GM12892 (cell line): ENCODE results near the gene DENND2C.
A peak's percentile ranks its signal among the peaks of the same experiment; 100 is the strongest.
"Not testable (repeated sequence)": the region's sequence is repeated elsewhere in the genome, so short reads cannot be mapped to it uniquely, and the experiment has no call there.

Experiments
- DNase-seq: peaks from one replicate; pipeline ENCODE4 v3.0.0; 2011; ENCODE audit not compliant: insufficient read length
- FAIRE-seq: peaks from 2 replicates; lab custom pipeline; 2011; peaks lifted over from hg19 to GRCh38; lab: Jason Lieb, UNC
- POLR2A ChIP-seq: IDR thresholded peaks from 2 replicates; pipeline ENCODE4 v1.6.1; 2011; ENCODE audit warnings: low read depth, low read length, control low read depth
- POLR2AphosphoS5 ChIP-seq: IDR thresholded peaks from 2 replicates; pipeline ENCODE4 v1.6.1; 2011; ENCODE audit warnings: low read depth, low read length, control low read depth
- TAF1 ChIP-seq: IDR thresholded peaks from 2 replicates; pipeline ENCODE4 v1.6.1; 2011; ENCODE audit warnings: low read depth, mild to moderate bottlenecking, control low read depth, low read length, borderline replicate concordance

Gene DENND2C

GRCh38 chr1:114588196-114588689, 81.6 kb downstream of the DENND2C start:
- DNase-seq (no peak), FAIRE-seq (no peak)
- TF ChIP-seq POLR2A, result no peak
- no peak for TF ChIP-seq TAF1
- TF ChIP-seq POLR2AphosphoS5, result no peak

- no peak for TF ChIP-seq TAF1
- no peak for TF ChIP-seq POLR2AphosphoS5
- TF ChIP-seq POLR2A, result no peak
- FAIRE-seq (no peak), DNase-seq (no peak)
These were observed 82.5 kb downstream of the DENND2C start for GRCh38 chr1:114587203-114587991.

- TF ChIP-seq TAF1 (no peak), POLR2AphosphoS5 (no peak), POLR2A (no peak)
- FAIRE-seq (no peak), DNase-seq (no peak)
These were observed 83.3 kb downstream of the DENND2C start for GRCh38 chr1:114586513-114587047.

GRCh38 chr1:114585231-114585630, 84.6 kb downstream of the DENND2C start:
- no peak for TF ChIP-seq POLR2AphosphoS5
- TF ChIP-seq POLR2A, result no peak
- TF ChIP-seq TAF1, result no peak
- DNase-seq (no peak), FAIRE-seq (no peak)

GRCh38 chr1:114581335-114582287, 88.2 kb downstream of the DENND2C start, which contains the start of gene BCAS2:
Gene BCAS2, minus strand, starts transcription at chr1:114581615. Its CDS starts 24 bp downstream, at chr1:114581591.
- TF ChIP-seq TAF1 (peak; percentile 85), POLR2AphosphoS5 (peak; percentile 93), POLR2A (peak; percentile 95)
- DNase-seq, result peak; percentile 52
- FAIRE-seq, result peak; percentile 97

- TF ChIP-seq POLR2AphosphoS5 (no peak), POLR2A (no peak), TAF1 (no peak)
- DNase-seq (no peak), FAIRE-seq (no peak)
These were observed 95.5 kb downstream of the DENND2C start for GRCh38 chr1:114574365-114574764.

- no peak for FAIRE-seq
- TF ChIP-seq TAF1, result no peak
- TF ChIP-seq POLR2AphosphoS5, result no peak
- no peak for TF ChIP-seq POLR2A
- DNase-seq, result no peak
These were observed 105.7 kb downstream of the DENND2C start for GRCh38 chr1:114564141-114564540.

GRCh38 chr1:114562978-114563510, 106.8 kb downstream of the DENND2C start:
- not testable (repeated sequence) for FAIRE-seq, DNase-seq

GRCh38 chr1:114561333-114561732, 108.5 kb downstream of the DENND2C start:
- no peak for FAIRE-seq
- TF ChIP-seq POLR2AphosphoS5 (no peak), POLR2A (no peak), TAF1 (no peak)
- no peak for DNase-seq

- TF ChIP-seq POLR2AphosphoS5 (no peak), TAF1 (no peak), POLR2A (no peak)
- DNase-seq (no peak), FAIRE-seq (no peak)
These were observed 110.5 kb downstream of the DENND2C start for GRCh38 chr1:114559356-114559755.

- DNase-seq (no peak), FAIRE-seq (no peak)
- no peak for TF ChIP-seq TAF1
- no peak for TF ChIP-seq POLR2AphosphoS5
- no peak for TF ChIP-seq POLR2A
These were observed 111.3 kb downstream of the DENND2C start for GRCh38 chr1:114558544-114558943.
